LoVo (cell line): ENCODE data around the gene GAGE13.
"Not testable (repeated sequence)": the region's sequence is repeated elsewhere in the genome, so short reads cannot be mapped to it uniquely, and the experiment has no call there.

Source experiments
- DNase-seq: peaks from one replicate; pipeline ENCODE4 v3.0.0-alpha.2; 2016; ENCODE audit warnings: low spot score

GAGE13 gene

GRCh38 chrX:49331841-49332240, 459 bp downstream of the GAGE13 start:
- not testable (repeated sequence) for DNase-seq

GRCh38 chrX:49341449-49341848, 10.1 kb downstream of the GAGE13 start:
- DNase-seq = not testable (repeated sequence)

DNA sequence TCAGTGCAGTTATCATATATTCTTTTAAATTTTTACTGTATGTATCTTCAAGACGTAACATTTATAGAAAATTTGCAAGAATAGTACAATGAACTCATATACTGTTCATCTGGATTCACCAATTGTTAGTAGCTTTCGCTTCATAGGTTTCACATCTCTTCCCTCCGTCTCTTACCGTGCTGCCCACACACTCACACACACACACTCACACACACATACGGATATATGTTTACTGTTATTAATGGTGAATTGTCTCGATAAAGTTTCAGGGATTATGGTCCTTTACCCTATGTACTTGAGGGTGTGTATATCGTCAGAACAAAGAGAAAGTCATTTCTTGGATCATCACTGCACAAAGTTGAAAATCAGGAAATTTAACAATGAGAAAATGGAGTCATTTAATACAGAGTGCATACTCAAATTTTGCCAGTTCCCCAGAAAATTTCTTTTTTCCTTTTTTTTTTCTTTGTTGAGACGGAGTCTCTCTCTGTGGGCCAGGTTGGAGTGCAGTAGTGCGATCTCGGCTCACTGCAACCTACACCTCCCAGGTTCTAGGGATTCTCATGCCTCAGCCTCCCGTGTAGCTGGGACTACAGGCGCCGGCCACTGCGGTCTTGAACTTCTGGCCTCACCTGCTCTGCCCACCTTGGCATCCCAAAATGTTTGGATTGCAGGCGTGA, 13.3 kb downstream of the GAGE13 start:
- not testable (repeated sequence) for DNase-seq

DNA sequence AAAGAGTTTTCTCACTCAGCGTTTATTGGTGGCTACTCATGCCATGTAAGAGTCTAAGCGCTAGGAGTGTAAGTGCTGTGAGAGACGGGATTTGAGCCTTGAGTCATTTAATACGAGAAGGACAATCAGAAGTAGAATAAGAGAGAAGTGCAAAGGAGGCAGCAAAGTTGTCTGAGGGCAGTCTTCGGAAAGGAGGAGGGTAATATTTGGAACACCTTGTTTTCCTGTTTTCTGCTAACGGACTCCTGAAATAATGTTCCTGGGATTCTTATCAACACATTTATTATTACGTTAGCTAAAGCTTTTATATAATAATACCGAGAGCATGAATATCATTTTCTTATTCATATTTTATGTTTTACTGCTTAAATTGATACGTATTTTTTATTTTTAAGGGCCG, 14.0 kb downstream of the GAGE13 start:
- DNase-seq = not testable (repeated sequence)

GRCh38 chrX:49346150-49346549, 14.8 kb downstream of the GAGE13 start:
- DNase-seq = not testable (repeated sequence)
